ENCODE results near the gene ST7.
A peak's percentile ranks its signal among the peaks of the same experiment; 100 is the strongest.
"Not testable (repeated sequence)": the region's sequence is repeated elsewhere in the genome, so short reads cannot be mapped to it uniquely, and the experiment has no call there.

Gene ST7

DNA sequence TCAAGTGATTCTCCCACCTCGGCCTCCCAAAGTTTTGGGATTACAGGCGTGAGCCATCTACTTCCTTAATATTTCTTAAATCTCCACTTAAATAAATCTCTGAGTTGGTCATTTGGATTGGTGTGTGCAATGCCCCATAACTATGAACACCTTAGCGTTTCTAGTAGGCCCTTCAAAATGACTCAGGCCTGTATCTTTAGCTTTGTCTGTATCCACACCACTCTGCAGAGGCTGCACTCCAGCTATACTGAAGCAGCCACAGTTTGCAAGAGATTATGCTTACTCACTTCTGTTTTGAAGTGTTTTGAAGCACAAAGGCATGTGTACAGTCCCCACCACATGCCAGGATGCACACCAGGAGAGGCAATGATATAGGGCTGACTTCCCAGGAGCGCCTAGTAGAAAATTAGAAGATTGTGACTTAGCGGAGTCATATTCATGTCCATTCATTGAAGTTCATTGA is 2.4 kb upstream of the ST7 start:
- DNase-seq (ENCODE audit: low read depth): no peak

DNA sequence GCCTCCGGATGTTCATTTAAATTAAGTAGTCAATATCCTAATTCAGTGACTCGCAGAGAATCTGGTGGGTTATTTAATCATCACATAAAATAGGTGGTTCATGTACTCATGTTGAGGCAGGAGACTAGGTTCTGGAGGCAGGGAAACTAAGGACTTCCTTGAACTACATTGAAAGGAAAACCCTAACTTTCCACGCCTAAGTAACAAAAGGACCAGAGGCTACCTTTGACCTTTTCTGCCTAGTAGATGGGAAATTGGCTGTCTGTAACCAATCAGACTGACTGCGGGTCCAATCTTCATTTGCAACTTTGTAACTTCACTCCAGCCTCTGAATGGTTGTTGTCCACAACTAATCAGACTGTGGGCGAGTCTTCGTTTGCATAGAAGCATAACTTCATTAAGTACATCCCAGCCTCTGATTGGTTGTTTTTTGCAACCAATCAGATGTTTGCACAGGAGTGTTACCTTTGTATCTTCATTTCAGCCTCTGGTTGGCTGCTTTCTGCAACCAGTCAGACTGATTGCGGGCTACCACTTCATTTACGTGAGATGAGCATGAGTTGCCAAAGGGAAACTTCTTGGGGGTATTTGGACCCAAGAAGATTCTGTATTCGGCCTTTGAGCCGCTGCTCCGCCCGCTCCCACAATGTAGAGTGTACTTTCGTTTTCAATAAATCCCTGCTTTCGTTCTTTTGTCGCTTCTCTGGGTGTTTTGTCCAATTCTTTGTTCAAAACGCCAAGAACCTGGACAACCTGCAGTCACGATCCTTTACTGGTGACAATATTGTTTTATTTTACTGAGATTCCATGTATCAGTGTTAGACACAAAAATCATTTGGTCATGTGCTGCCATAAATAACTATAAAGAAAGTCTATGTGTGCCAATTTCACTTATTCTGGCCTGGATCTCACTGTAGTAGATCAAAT is 1.7 kb upstream of the ST7 start:
- no peak for DNase-seq (ENCODE audit: low read depth)

DNA sequence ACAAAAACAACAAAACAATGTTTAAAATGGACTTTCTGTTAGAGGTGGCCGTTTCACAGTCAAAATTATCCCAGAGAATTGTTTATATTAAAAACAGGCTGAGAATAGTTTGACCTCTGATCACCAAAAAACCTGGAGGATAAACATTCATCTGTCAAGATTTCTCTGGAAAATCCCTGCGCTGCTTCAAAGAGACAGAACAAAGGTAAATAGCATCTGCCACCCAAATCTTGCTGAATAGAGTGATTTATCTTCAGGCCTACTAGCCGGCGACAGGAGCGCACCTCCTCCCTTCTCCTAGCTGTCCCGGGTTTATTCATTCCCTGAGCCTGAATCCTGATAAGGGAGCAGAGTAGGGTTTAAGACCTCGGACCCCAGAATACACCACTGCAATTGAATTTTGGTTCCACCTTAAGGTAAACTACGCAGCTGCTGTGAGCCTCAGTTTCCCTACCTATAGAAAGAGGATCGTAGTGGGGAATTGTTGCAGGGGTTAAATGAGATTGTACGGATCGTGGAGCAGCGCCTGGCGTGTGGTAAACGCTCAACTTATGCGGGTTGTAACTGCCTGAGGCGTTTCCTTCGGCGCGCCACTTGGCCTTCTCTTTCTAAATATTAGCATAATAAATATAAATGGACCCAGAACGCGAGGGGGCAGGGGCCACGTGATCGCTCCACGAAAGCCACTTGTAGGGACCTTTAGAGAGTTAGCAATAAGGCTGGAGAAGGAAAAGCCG is 498 bp upstream of the ST7 start:
- peak; percentile 4 for DNase-seq (ENCODE audit: low read depth)

DNA sequence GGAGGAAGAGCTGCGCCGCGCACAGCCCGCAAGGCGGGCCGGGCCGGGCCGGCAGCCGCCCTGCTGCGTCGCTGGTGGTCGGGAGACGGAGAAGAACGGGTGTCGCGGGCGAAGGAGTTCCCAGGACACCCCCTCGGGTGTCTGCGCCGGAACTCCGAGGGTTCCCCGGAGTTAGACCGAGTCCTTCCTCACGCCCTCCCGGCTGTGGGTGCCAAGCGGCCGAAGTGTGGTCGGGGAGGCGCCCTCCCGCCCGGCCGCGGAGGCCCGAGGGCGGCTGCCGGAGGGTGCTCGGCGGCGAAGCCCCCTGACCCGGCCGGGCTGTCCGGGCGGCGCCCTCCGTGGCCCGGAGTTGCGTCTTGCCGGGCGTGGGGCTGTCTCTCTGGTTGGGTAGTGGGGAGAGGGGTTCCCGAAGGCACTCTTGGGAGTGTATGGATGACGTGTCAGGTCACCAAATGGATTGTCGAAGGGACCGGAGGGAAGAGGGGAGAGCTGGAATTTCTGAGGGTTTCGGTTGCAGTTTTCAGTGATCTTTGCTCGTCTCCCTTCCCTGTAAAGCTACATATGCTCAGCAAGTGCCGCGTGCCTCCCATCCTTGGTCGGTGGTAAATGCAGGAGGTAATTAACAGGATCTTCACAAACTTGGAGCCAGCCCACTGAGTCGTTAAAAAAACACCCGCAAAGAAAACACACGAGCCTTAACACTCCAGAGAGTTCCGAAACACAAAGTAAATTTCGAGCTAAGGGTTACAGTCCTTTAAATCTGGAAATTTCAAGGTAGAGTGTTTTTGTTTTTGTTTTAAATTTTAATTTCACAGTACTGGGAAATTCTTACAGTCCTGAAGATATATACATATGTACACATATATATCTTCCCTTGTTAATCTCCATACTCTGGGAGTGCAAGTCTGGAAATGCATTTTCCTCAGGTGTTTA is 871 bp downstream of the ST7 start:
- peak; percentile 71 for DNase-seq (ENCODE audit: low read depth)

DNA sequence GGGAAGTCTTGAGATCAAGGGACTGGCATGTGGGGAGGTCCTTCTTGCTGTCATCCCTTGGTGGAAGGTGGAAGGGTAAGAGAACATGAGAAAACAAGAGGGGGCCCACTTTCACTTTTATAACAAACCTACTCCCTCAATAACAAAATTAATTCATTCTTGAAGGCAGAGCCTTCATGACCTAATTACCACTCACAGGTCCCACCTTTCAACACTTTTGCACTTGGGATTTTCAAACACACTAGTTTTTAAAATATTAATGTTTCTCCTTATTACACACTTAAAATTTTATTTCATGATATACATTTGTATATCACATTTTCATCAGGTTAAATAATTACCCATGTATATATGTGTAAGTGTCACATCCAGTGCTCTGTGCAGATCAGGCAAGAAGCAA is 2.0 kb downstream of the ST7 start:
- no peak for DNase-seq (ENCODE audit: low read depth)

DNA sequence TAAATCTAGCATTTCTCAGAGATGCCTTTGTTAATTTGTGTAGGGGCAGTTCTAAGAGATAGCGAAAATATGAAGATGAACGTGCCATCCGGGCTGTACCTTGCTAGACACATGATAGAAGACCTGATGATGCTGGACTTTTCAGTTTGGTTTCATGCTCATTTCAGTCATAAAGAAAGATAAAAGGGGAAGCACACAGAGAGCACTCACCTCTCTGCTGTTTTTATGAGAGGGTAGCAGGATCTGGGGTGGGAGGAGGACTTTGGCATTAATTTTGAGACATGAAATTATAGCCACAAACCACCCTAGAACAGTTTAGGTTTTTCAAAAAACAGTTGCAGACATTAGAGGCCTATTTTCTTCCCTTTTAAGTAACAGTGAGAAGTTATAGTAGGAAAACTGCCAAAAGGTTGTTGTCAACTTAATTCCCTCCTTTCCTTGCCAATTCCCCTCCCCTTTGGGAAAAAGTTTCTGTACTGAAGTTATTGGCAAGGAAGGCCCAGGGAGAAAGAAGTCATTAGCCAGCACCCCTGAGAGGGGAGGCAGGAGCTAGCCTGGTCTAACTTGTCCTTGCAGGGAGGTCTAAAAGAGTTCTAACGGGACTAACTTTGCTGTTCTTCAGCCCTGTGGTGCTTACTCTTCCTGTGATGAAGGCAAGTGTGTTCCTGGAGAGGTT is 2.6 kb downstream of the ST7 start:
- DNase-seq (ENCODE audit: low read depth): no peak

DNA sequence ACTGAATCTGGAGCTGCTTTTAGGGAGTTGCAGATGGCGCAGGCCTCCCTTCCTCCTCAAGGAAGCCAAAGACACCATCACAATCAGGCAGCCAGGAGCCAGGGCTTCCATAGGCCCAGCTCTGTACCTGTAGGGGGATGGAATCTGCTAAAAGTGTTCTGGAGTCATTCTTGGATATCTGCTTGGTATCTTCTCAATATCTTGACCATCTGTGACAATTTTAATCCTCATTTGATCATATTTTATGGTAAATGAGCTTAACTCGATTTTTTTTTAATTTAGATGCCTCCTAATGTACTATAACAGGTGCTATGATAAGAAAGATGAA is 3.1 kb downstream of the ST7 start:
- DNase-seq (ENCODE audit: low read depth): no peak

DNA sequence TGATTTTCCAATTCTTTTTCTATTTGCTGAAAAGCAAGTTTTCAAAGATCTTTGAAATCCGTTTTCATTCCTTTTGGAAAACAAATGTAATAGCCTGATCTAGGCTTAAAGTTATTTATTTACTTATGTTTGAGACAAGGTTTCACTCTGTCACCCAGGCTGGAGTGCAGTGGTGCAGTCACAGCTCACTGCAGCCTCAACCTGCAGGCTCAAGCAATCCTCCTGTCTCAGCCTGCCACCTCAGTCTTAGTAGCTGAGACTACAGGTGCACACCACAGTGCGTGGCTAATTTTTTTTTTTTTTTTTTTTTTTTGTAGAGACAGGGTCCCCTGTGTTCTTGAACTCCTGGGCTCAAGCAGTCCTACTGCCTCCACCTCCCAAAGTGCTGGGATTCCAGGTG is 4.6 kb downstream of the ST7 start:
- DNase-seq (ENCODE audit: low read depth): no peak

DNA sequence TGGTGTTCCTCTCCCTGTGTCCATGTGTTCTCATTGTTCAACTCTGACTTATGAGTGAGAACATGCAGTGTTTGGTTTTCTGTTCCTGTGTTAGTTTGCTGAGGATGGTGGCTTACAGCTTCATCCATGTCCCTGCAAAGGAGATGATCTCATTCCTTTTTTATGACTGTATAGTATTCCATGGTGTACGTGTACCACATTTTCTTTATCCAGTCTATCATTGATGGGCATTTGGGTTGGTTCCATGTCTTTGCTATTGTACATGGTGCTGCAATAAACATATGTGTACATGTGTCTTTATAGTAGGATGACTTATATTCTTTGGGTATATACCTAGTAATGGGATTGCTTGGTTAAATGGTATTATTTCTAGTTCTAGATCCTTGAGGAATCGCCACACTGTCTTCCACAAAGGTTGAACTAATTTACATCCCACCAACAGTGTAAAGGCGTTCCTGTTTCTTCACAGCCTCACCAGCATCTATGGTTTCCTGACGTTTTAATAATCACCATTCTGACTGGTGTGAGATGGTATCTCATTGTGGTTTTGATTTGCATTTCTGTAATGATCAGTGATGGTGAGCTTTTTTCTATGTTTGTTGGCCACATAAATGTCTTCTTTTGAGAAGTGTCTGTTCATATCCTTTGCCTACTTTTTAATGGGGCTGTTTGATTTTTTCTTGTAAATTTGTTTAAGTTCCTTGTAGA is 8.8 kb downstream of the ST7 start:
- not testable (repeated sequence) for DNase-seq (ENCODE audit: low read depth)

DNA sequence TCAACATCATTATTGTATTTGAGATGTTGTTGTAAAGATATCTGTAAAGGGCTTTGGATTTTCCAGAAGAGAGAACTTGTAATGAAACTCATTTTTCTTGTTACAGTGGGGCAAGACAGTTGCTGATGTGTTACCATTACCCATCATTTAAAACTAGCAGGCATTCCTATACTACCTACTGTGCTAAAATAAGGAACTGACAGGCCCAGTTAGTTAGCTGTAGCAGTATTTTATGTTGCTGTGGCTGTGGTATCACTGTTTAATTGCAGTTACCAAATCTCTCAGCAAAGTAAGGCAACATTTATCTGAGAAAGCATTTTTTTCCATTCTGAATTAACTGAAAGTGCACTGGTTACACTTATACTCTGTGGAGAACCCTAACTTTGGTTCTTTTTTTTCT is 9.9 kb downstream of the ST7 start:
- no peak for DNase-seq (ENCODE audit: low read depth)

DNA sequence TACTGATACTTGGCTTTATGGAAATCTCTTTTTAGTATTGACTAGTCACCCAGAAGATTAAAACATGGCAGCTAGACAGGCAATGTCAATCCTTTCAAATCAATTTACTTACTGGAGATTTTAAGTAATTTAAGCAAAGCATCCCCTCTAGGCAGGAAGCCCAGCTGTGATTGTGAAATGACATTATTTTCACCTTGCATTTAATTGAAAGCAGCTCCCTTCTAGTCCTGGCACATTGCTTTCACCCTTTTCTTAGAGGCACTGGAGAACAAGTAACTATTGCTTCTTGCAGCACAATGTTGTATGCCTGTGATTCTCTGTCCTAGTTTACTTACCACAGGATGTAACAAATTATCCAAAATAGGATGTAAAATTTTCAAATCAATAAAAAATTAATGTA is 13.3 kb downstream of the ST7 start:
- DNase-seq (ENCODE audit: low read depth): no peak

DNA sequence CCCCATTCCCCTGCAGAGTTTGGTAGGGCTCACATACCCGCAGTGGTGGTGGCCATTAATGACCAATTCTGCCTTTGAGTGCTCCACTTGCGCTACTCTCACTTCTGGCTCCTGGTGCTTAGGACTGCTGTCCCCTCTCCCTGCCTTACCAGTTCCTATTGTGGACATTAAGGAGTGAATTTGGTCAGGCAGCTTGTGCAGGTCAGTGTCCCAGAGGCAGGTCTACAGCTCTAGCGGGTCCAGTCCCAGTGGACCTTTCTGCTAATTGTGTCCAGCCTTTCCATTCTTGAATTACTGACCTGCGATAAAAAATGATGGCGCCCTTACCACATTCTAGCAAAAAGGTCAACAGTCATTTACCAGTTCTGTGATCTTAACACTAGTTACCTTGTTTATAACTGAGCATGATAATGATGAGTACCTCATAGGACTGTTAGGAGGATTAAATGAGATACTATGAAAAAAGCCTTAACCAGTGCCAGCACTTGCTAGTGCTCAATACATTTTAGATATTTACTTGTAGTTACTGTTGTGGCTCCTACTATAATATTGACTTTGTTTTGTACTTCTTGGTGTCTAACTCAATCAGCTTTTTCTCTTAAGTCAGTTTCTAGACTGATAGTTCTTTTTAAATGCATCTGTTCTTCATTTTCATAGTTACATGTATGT is 14.1 kb downstream of the ST7 start:
- DNase-seq (ENCODE audit: low read depth): no peak

DNA sequence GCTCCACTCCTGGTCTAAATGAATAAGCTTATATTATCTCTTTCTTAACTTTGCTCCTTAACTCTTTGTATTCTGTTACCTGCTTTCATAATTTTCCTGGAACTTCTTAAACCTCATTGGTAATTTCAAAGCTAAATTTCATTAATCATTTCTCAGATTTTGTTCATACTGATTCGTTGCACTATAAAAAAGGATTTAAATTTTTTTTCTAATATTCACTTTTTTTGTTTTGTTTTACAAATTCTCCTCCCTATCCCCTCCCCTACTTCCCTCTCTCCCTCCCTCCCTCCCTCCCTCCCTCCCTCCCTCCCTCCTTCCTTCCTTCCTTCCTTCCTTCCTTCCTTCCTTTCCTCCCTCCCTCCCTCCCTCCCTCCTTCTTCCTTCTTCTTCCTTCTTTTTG is 14.7 kb downstream of the ST7 start:
- DNase-seq (ENCODE audit: low read depth): no peak

DNA sequence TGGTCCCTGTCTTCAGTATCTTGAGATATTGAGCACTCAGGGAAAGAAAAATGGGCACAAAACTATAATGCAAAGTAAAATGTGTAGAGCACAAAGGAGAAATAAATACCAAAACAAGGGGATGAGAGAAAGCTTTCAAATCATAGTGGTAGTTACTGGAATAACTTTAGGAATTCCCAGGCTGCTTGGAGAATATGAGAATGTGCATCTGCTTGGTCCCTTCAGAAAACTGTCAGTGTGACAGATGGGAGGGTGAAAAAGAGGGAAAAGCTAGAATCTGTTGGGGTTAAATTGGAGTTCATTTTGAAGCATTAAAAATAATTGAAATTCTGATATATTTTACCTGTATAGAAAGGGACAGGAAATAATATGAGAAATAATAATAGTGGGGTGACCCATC is 15.3 kb downstream of the ST7 start:
- no peak for DNase-seq (ENCODE audit: low read depth)

DNA sequence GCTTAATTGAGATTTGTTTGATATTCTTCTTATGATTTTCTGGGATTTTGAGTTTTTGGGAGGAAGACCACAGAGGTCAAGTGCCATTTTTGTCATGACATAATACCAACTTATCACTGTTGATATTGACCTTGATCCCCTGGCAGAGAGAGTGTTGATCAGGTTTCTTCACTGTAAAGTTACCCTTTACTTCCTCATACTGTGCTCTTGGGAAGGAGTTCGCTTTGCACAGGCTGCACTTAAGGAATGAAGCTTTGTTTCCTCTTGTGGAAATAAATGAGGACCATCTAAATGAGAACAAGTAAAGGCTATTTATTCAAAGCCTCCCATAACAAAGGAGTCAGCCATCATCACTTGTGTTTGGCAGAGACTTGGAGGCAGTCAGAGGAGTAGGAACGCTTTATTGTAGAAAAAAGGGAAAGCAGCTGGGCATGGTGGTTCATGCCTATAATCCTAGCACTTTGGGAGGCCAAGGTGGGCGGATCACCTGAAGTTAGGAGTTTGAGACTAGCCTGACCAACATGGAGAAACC is 16.1 kb downstream of the ST7 start:
- no peak for DNase-seq (ENCODE audit: low read depth)

DNA sequence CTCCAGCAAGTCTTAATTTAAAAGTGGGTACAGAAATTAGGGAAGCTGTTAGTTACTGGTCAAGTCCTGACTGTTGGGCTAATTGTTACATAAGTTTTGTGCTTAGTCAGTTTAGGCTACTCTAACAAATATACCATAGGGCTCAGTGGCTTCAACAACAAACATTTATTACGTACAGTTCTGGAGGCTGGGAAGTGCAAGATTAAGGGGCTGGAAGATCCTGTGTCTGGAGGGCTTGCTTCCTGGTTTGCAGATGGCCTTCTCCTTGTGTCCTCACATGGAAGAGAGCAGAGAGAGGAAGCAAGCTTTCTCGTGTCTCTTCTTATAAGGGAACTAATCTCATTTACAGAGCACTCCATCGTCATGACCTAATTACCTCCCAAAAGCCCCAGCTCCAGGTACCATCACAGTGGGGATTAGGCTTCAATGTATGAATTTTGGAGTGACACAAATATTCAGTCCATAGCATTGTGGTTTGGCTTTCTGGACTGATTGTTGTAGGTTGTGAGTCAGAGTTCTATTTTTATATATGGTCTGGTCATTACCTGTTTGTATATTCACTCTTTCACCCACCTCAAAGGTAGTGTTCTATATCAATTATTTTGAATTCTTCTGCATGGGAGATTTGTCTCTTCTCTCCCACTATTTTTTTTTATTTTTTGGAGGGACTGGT is 17.1 kb downstream of the ST7 start:
- DNase-seq (ENCODE audit: low read depth): no peak

DNA sequence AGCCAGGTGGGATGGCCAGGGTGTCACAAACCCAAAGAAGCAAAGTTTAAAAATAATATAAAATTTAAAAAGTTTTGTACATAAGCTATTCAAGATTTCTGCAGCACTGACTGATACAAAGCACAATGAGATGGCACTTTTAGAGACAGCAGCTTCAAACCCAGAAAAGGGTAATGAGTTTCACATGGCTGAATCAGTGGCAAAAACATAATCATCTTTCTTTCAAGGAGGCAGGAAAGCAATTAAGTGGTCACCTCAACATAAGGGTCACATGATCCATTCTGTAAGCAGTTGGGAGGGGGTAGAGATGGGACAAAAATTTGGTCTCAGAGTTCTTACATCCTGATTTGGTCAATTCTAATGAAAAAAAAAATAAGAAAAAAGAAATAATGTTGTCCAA is 17.9 kb downstream of the ST7 start:
- DNase-seq (ENCODE audit: low read depth): not testable (repeated sequence)

DNA sequence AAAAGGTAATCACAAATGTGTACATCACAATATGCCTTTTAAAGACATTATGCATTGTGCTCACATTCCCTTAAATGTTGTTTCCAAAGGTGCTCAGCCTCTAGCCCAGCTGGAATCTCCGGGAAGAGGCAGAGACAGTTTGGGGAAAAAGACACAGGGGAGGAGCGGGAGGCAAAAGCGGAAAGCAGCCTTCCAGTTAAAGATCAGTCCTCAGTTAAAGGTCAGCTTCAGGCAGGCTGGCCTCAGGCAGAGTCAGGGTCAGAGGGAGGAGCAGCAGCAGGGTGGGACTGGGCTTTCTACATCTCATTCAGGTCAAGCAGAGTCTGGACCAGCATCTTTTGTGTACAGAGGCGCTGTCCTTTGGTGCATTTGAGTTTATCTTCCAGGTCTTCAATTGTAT is 18.6 kb downstream of the ST7 start:
- DNase-seq (ENCODE audit: low read depth): no peak

DNA sequence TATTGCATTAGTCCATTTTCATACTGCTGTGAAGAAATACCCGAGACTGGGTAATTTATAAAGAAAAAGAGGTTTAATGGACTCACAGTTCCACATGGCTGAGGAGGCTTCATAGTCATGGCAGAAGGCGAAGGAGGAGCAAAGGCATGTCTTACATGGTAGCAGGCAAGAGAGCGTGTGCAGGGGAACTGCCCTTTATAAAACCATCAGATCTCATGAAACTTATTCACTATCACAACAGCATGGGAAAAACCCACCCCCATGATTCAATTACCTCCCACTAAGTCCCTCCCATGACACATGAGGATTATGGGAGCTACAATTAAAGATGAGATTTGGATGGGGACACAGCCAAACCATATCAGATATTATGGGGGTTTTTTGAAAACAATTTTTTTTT is 21.7 kb downstream of the ST7 start:
- not testable (repeated sequence) for DNase-seq (ENCODE audit: low read depth)

DNA sequence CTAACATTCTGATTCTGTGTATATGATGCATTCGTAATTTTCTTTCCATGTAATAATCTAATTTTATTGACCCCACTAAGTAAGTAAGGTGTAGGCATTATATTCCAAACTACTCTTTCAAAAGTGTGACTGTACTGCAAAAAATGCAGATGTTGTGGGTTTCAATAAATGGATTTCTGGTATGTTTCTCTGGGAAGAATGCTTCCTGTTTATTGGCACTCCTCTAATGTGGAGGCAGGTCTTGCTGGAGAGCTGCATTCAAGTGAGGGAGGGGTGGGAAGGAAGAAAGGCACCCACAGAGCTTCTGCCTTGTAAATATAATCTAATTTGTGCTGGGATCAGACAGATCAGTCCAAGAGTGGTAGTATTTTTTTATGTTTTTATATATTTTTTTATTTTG is 23.9 kb downstream of the ST7 start:
- DNase-seq (ENCODE audit: low read depth): peak; percentile 11

Measured in GM04504 (cell line).